Astrocyte of the spinal cord (primary cell): Measurements from ENCODE around the gene GARIN5B.

Source experiments
- DNase-seq: peaks from one replicate; pipeline ENCODE4 v3.0.0; 2011; ENCODE audit warnings: low read depth, low spot score
- H3K4me3 ChIP-seq: 2 replicates; pipeline ENCODE4 v1.5.1; 2011; ENCODE audit warnings: low read depth, mild to moderate bottlenecking, low read length, moderate library complexity
- CTCF ChIP-seq: IDR thresholded peaks from 2 replicates; pipeline ENCODE4 v1.5.1; 2012; ENCODE audit warnings: low read depth, mild to moderate bottlenecking, low read length, inconsistent platforms
- in situ Hi-C: cut with HindIII; loops from 2 replicates; pipeline ENCODE4 v1.10.0; 2017; ENCODE audit warnings: low sequenced_read_pairs

Gene GARIN5B

GRCh38 chr19:55316646-55317045 lies 46.4 kb downstream of the GARIN5B start:
- no peak overlapping the region for H3K4me3 ChIP-seq
- in situ Hi-C loops = no loop called here
- DNase-seq = no peak
- no peak for TF ChIP-seq CTCF

GRCh38 chr19:55315956-55316525 lies 47.0 kb downstream of the GARIN5B start:
- in situ Hi-C loops = no loop called here
- DNase-seq = no peak
- TF ChIP-seq CTCF = no peak
- no peak overlapping the region for H3K4me3 ChIP-seq

- no peak for TF ChIP-seq CTCF
- in situ Hi-C loops = no loop called here
- H3K4me3 ChIP-seq = no peak overlapping the region
- DNase-seq = no peak
These were observed 48.7 kb downstream of the GARIN5B start for GRCh38 chr19:55314396-55314795.

GRCh38 chr19:55312621-55313512 lies 50.2 kb downstream of the GARIN5B start:
- no peak for DNase-seq
- no peak overlapping the region for H3K4me3 ChIP-seq
- in situ Hi-C loops = no loop called here
- no peak for TF ChIP-seq CTCF

- no peak for TF ChIP-seq CTCF
- in situ Hi-C loops = no loop called here
- no peak overlapping the region for H3K4me3 ChIP-seq
- no peak for DNase-seq
These were observed 51.3 kb downstream of the GARIN5B start for GRCh38 chr19:55311797-55312196.

GRCh38 chr19:55311397-55311796 lies 51.7 kb downstream of the GARIN5B start:
- no peak overlapping the region for H3K4me3 ChIP-seq
- no peak for TF ChIP-seq CTCF
- no peak for DNase-seq
- in situ Hi-C loops = no loop called here
